Measurements from ENCODE around the gene COIL. TPM values are rescaled to one million over a fixed set of nuclear protein-coding genes. Genes with fewer than 3 reads are reported as not detected.

The COIL gene
- total and polyA plus RNA-seq, 2 of the 13 experiments (the other 11 are each of a cell fraction or from before 2014, with no cell fraction given) = 8.1 to 29.4 TPM

- peak; percentile 87 for TF ChIP-seq ZNF251 (CRISPR knock-in tag; IDR thresholded peaks at IDR 0.05)
- no peak; the same call in 1 of the 2 replicates for TF ChIP-seq SMAD3 (CRISPR knock-in tag; IDR thresholded peaks at IDR 0.05)
- peak; percentile 62 for TF ChIP-seq RARA (CRISPR knock-in tag; IDR thresholded peaks at IDR 0.05)
- TF ChIP-seq ZNF761 (CRISPR knock-in tag; conservative IDR thresholded peaks at IDR 0.05) = peak; percentile 65; the same call in 1 of the 2 replicates
- TF ChIP-seq UBTF (CRISPR knock-in tag; IDR thresholded peaks at IDR 0.05) = peak; percentile 96
- TF ChIP-seq ZNF766 (CRISPR knock-in tag; IDR thresholded peaks at IDR 0.05; ENCODE audit: borderline replicate concordance) = peak; percentile 59; the same call in 1 of the 2 replicates
- TF ChIP-seq DZIP1 (CRISPR knock-in tag; IDR thresholded peaks at IDR 0.05) = peak; percentile 93; the same call in 1 of the 2 replicates
- TF ChIP-seq GABPA (IDR thresholded peaks at IDR 0.05; ENCODE audit: low read depth, low read length) = peak; percentile 31
- TF ChIP-seq GABPA (CRISPR knock-in tag; IDR thresholded peaks at IDR 0.05; ENCODE audit: low read depth) = peak; percentile 73
- TF ChIP-seq ZNF703 (CRISPR knock-in tag; IDR thresholded peaks at IDR 0.05; ENCODE audit: borderline replicate concordance) = peak; percentile 87
- TF ChIP-seq NR2F1 (CRISPR knock-in tag; IDR thresholded peaks at IDR 0.05) = no peak
- no peak for TF ChIP-seq ZNF234 (CRISPR knock-in tag; conservative IDR thresholded peaks at IDR 0.05)
- TF ChIP-seq ZMYM3 (CRISPR knock-in tag; IDR thresholded peaks at IDR 0.05) = peak; percentile 74; the same call in 1 of the 2 replicates
- TF ChIP-seq MXD3 (CRISPR knock-in tag; IDR thresholded peaks at IDR 0.05) = peak; percentile 96
- no peak for TF ChIP-seq NR2F6 (IDR thresholded peaks at IDR 0.05)
- peak; percentile 68; the same call in 1 of the 2 replicates for TF ChIP-seq NR2F6 (CRISPR knock-in tag; IDR thresholded peaks at IDR 0.05)
- TF ChIP-seq DNMT1 (CRISPR knock-in tag; IDR thresholded peaks at IDR 0.05) = peak; percentile 82
- TF ChIP-seq IRF9 (CRISPR knock-in tag; IDR thresholded peaks at IDR 0.05; ENCODE audit: borderline replicate concordance) = peak; percentile 90; the same call in 1 of the 2 replicates
- peak; percentile 93; the same call in 1 of the 2 replicates for TF ChIP-seq ARNT2 (CRISPR knock-in tag; IDR thresholded peaks at IDR 0.05; ENCODE audit: low read depth)
- 0 out of 2 replicates have a peak, but pooled peaks have one; percentile 28 for TF ChIP-seq ZNF138 (CRISPR knock-in tag; IDR thresholded peaks at IDR 0.05; ENCODE audit: low read depth)
- TF ChIP-seq ZNF776 (CRISPR knock-in tag; IDR thresholded peaks at IDR 0.05) = peak; percentile 92; the same call in 1 of the 2 replicates
- no peak for TF ChIP-seq ATF1 (CRISPR knock-in tag; IDR thresholded peaks at IDR 0.05)
- TF ChIP-seq SMC3 (IDR thresholded peaks at IDR 0.05; ENCODE audit: low read length) = no peak
- no peak for TF ChIP-seq SIN3B (IDR thresholded peaks at IDR 0.05; ENCODE audit: low read length)
- TF ChIP-seq SYNCRIP (IDR thresholded peaks at IDR 0.05; ENCODE audit: insufficient read depth, low read depth, low read length) = no peak
These were observed 46.8 kb downstream of the COIL start, which contains the start of gene TRIM25 (continued) for GRCh38 chr17:56913867-56914580.
